Spleen (tissue), 7 donors: ENCODE results near the gene LGMN.

Source experiments
- POLR2A ChIP-seq, 3 donors: fragments of 450-650 bp; IDR thresholded peaks; one replicate each; pipeline ENCODE4 v1.5.1; 2017; ENCODE audit warnings: antibody characterized with exemption in 3 of 3, mild to moderate bottlenecking in 1 of 3
- POLR2AphosphoS5 ChIP-seq, 3 donors: sonication (generic); formaldehyde crosslinking; IDR thresholded peaks; one replicate each; pipeline ENCODE4 v1.5.1; 2017; ENCODE audit warnings: antibody characterized with exemption in 3 of 3
- TF ChIP-seq, protein P1 (sequence below), 11 experiments: fragments of 200-600 bp in 7 of 11; fragments of 450-650 bp in 4 of 11; sonication (generic) in 4 of 11; IDR thresholded peaks in 8 of 11; conservative IDR thresholded peaks in 3 of 11; 1 replicate in 7 of 11; 2 replicates in 4 of 11; pipeline versions ENCODE4 v1.4.0 to v1.8.0; 2016 to 2021; ENCODE audit warnings: antibody characterized with exemption in 11 of 11, inconsistent platforms in 4 of 11, mild to moderate bottlenecking in 1 of 11
- donor health status: DM: no; HTN: no; CAD: no; lungs with moderate emphysema.
- donor health status: DM: no; HTN: no; CAD: no.
- donor health status: DM: no; HTN: no; CAD: no.

- TF ChIP-seq POLR2A (IDR thresholded peaks at IDR 0.05) (no peak), POLR2AphosphoS5 (IDR thresholded peaks at IDR 0.05) (peak in 1 of 3 donors; percentile 17)
- TF ChIP-seq, protein P1, sequence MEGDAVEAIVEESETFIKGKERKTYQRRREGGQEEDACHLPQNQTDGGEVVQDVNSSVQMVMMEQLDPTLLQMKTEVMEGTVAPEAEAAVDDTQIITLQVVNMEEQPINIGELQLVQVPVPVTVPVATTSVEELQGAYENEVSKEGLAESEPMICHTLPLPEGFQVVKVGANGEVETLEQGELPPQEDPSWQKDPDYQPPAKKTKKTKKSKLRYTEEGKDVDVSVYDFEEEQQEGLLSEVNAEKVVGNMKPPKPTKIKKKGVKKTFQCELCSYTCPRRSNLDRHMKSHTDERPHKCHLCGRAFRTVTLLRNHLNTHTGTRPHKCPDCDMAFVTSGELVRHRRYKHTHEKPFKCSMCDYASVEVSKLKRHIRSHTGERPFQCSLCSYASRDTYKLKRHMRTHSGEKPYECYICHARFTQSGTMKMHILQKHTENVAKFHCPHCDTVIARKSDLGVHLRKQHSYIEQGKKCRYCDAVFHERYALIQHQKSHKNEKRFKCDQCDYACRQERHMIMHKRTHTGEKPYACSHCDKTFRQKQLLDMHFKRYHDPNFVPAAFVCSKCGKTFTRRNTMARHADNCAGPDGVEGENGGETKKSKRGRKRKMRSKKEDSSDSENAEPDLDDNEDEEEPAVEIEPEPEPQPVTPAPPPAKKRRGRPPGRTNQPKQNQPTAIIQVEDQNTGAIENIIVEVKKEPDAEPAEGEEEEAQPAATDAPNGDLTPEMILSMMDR (IDR thresholded peaks at IDR 0.05 in 8 of 11, conservative IDR thresholded peaks at IDR 0.05 in 3 of 11): no peak
Measured at GRCh38 chr14:92728759-92729364, 19.6 kb downstream of the LGMN start.
